Activated naive CD8-positive, alpha-beta T cell treated with anti-CD3 and anti-CD28 coated beads, Interleukin-2, amount 50 U/mL, for 24 hours (primary cell): ENCODE measurements around the gene OR11H7.
"Not testable (repeated sequence)": the region's sequence is repeated elsewhere in the genome, so short reads cannot be mapped to it uniquely, and the experiment has no call there.

Source experiments
- ATAC-seq: fragments of 150-1000 bp; cut with Tn5 transposase; one replicate; pipeline ENCODE4 v1.10.0; 2021
- DNase-seq: peaks from one replicate; pipeline ENCODE4 v3.0.0; 2021
- H3K27ac Mint-ChIP-seq: one replicate; pipeline ENCODE4 v1.8.0; 2021; ENCODE audit warnings: mild to moderate bottlenecking, mixed read lengths
- H3K27me3 Mint-ChIP-seq: one replicate; pipeline ENCODE4 v1.8.0; 2021; ENCODE audit warnings: mixed read lengths
- H3K36me3 Mint-ChIP-seq: one replicate; pipeline ENCODE4 v1.8.0; 2021; ENCODE audit warnings: low read depth, mixed read lengths
- H3K4me1 Mint-ChIP-seq: one replicate; pipeline ENCODE4 v1.8.0; 2021; ENCODE audit warnings: mixed read lengths
- H3K4me3 Mint-ChIP-seq: one replicate; pipeline ENCODE4 v1.8.0; 2021; ENCODE audit warnings: mild to moderate bottlenecking, moderate library complexity, mixed read lengths
- H3K9me3 Mint-ChIP-seq: one replicate; pipeline ENCODE4 v1.8.0; 2021; ENCODE audit warnings: mixed read lengths

The OR11H7 gene

GRCh38 chr14:20228681-20229080 lies at the start of gene OR11H7:
Gene OR11H7, plus strand, starts transcription at chr14:20228981.
- ATAC-seq, result no peak
- no peak for DNase-seq
- peaks cover 7% of the 10 kb centered on the region for H3K27me3 Mint-ChIP-seq
- no peak within 1 kb of the TSS for H3K4me3 Mint-ChIP-seq
- no peaks in the 10 kb centered on the region for H3K36me3 Mint-ChIP-seq
- peaks cover 16% of the 10 kb centered on the region for H3K9me3 Mint-ChIP-seq
- H3K27ac Mint-ChIP-seq, result no peak within 1 kb of the TSS
- H3K4me1 Mint-ChIP-seq, result no peaks in the 10 kb centered on the region

- Mint-ChIP-seq H3K4me1 (no peaks in the 10 kb centered on the region), H3K27ac (no peak overlapping the region), H3K9me3 (no peaks in the 10 kb centered on the region), H3K36me3 (no peaks in the 10 kb centered on the region), H3K27me3 (peaks cover 9% of the 10 kb centered on the region), H3K4me3 (no peak overlapping the region)
- ATAC-seq (no peak), DNase-seq (no peak)
These were observed 49.6 kb upstream of the OR11H7 start for GRCh38 chr14:20179218-20179617.

- DNase-seq, result no peak
- no peaks in the 10 kb centered on the region for H3K36me3 Mint-ChIP-seq
- H3K27me3 Mint-ChIP-seq, result peaks cover 9% of the 10 kb centered on the region
- H3K4me3 Mint-ChIP-seq, result no peak overlapping the region
- no peaks in the 10 kb centered on the region for H3K9me3 Mint-ChIP-seq
- no peak for ATAC-seq
- H3K27ac Mint-ChIP-seq, result no peak overlapping the region
- H3K4me1 Mint-ChIP-seq, result no peaks in the 10 kb centered on the region
These were observed 48.9 kb upstream of the OR11H7 start for GRCh38 chr14:20179880-20180279.

GRCh38 chr14:20180486-20180885 lies 48.3 kb upstream of the OR11H7 start:
- Mint-ChIP-seq H3K4me3 (no peak overlapping the region), H3K27ac (no peak overlapping the region), H3K27me3 (peaks cover 11% of the 10 kb centered on the region), H3K4me1 (no peaks in the 10 kb centered on the region), H3K36me3 (no peaks in the 10 kb centered on the region), H3K9me3 (no peaks in the 10 kb centered on the region)
- ATAC-seq, result no peak
- DNase-seq, result no peak

GRCh38 chr14:20184181-20184580 lies 44.6 kb upstream of the OR11H7 start:
- Mint-ChIP-seq H3K4me1 (no peaks in the 10 kb centered on the region), H3K36me3 (no peaks in the 10 kb centered on the region), H3K27ac (no peak overlapping the region), H3K4me3 (no peak overlapping the region), H3K27me3 (peaks cover 14% of the 10 kb centered on the region), H3K9me3 (no peaks in the 10 kb centered on the region)
- DNase-seq (no peak), ATAC-seq (no peak)

GRCh38 chr14:20190596-20190995 lies 38.2 kb upstream of the OR11H7 start, which contains the start of gene OR11G2:
Gene OR11G2, plus strand, starts transcription at chr14:20190896. Its CDS starts 6,542 bp downstream, at chr14:20197438.
- no peak for ATAC-seq
- Mint-ChIP-seq H3K36me3 (no peaks in the 10 kb centered on the region), H3K27ac (no peak within 1 kb of the TSS), H3K9me3 (no peaks in the 10 kb centered on the region), H3K4me1 (no peaks in the 10 kb centered on the region), H3K27me3 (peaks cover 9% of the 10 kb centered on the region), H3K4me3 (no peak within 1 kb of the TSS)
- no peak for DNase-seq

- no peaks in the 10 kb centered on the region for H3K36me3 Mint-ChIP-seq
- H3K27me3 Mint-ChIP-seq, result peaks cover 9% of the 10 kb centered on the region
- no peak overlapping the region for H3K27ac Mint-ChIP-seq
- ATAC-seq (no peak), DNase-seq (no peak)
- no peak overlapping the region for H3K4me3 Mint-ChIP-seq
- H3K9me3 Mint-ChIP-seq, result no peaks in the 10 kb centered on the region
- H3K4me1 Mint-ChIP-seq, result no peaks in the 10 kb centered on the region
These were observed 37.4 kb upstream of the OR11H7 start for GRCh38 chr14:20191396-20191795.

GRCh38 chr14:20194101-20194500 lies 34.7 kb upstream of the OR11H7 start:
- no peaks in the 10 kb centered on the region for H3K9me3 Mint-ChIP-seq

GRCh38 chr14:20195170-20195569 lies 33.6 kb upstream of the OR11H7 start:
- not testable (repeated sequence) for DNase-seq, H3K9me3 Mint-ChIP-seq, H3K27ac Mint-ChIP-seq, H3K4me1 Mint-ChIP-seq, ATAC-seq, H3K36me3 Mint-ChIP-seq, H3K4me3 Mint-ChIP-seq
- H3K27me3 Mint-ChIP-seq, result peaks cover 11% of the 10 kb centered on the region

More at GRCh38 chr14:20194101-20194500, 34.7 kb upstream of the OR11H7 start:
- ATAC-seq (no peak), DNase-seq (no peak)
- Mint-ChIP-seq H3K36me3 (no peaks in the 10 kb centered on the region), H3K4me1 (no peaks in the 10 kb centered on the region), H3K4me3 (no peak overlapping the region), H3K27me3 (peaks cover 11% of the 10 kb centered on the region), H3K27ac (no peak overlapping the region)

GRCh38 chr14:20195911-20196310 lies 32.9 kb upstream of the OR11H7 start:
- Mint-ChIP-seq H3K4me1 (no peaks in the 10 kb centered on the region), H3K4me3 (no peak overlapping the region), H3K36me3 (no peaks in the 10 kb centered on the region), H3K9me3 (no peaks in the 10 kb centered on the region), H3K27me3 (peaks cover 11% of the 10 kb centered on the region), H3K27ac (no peak overlapping the region)
- ATAC-seq, result no peak
- no peak for DNase-seq

GRCh38 chr14:20197459-20197858 lies 31.3 kb upstream of the OR11H7 start:
- ATAC-seq, result no peak
- Mint-ChIP-seq H3K27me3 (peaks cover 14% of the 10 kb centered on the region), H3K36me3 (no peaks in the 10 kb centered on the region), H3K4me1 (no peaks in the 10 kb centered on the region), H3K9me3 (no peaks in the 10 kb centered on the region), H3K4me3 (no peak overlapping the region), H3K27ac (no peak overlapping the region)
- no peak for DNase-seq

- Mint-ChIP-seq H3K4me3 (no peak overlapping the region), H3K27ac (no peak overlapping the region), H3K4me1 (no peaks in the 10 kb centered on the region), H3K27me3 (peaks cover 17% of the 10 kb centered on the region), H3K9me3 (no peaks in the 10 kb centered on the region), H3K36me3 (no peaks in the 10 kb centered on the region)
- no peak for ATAC-seq
- DNase-seq, result no peak
These were observed 29.8 kb upstream of the OR11H7 start for GRCh38 chr14:20198991-20199390.

- Mint-ChIP-seq H3K36me3 (no peaks in the 10 kb centered on the region), H3K4me3 (no peak overlapping the region), H3K4me1 (no peaks in the 10 kb centered on the region), H3K27ac (no peak overlapping the region), H3K9me3 (no peaks in the 10 kb centered on the region), H3K27me3 (peaks cover 10% of the 10 kb centered on the region)
- DNase-seq (no peak), ATAC-seq (no peak)
These were observed 24.1 kb upstream of the OR11H7 start for GRCh38 chr14:20204721-20205120.

GRCh38 chr14:20209595-20209994 lies 19.2 kb upstream of the OR11H7 start:
- Mint-ChIP-seq H3K27ac (no peak overlapping the region), H3K4me1 (no peaks in the 10 kb centered on the region), H3K36me3 (no peaks in the 10 kb centered on the region), H3K4me3 (no peak overlapping the region), H3K27me3 (peaks cover 5% of the 10 kb centered on the region), H3K9me3 (no peaks in the 10 kb centered on the region)
- ATAC-seq (no peak), DNase-seq (no peak)

- ATAC-seq, H3K36me3 Mint-ChIP-seq, H3K27me3 Mint-ChIP-seq, H3K4me3 Mint-ChIP-seq, H3K27ac Mint-ChIP-seq, H3K4me1 Mint-ChIP-seq, DNase-seq, H3K9me3 Mint-ChIP-seq: not testable (repeated sequence)
These were observed 16.4 kb upstream of the OR11H7 start for GRCh38 chr14:20212406-20212805.

- H3K27me3 Mint-ChIP-seq, result no peaks in the 10 kb centered on the region
These were observed 13.6 kb upstream of the OR11H7 start for GRCh38 chr14:20215196-20215595.

More at GRCh38 chr14:20215196-20215595, 13.6 kb upstream of the OR11H7 start:
- DNase-seq (no peak), ATAC-seq (no peak)
- Mint-ChIP-seq H3K36me3 (no peaks in the 10 kb centered on the region), H3K9me3 (no peaks in the 10 kb centered on the region), H3K4me3 (no peak overlapping the region), H3K4me1 (no peaks in the 10 kb centered on the region), H3K27ac (no peak overlapping the region)
